Mammary epithelial cell (primary cell): ENCODE results near the gene ANKFY1.

Experiments used
- EZH2 ChIP-seq: IDR thresholded peaks from 2 replicates; pipeline ENCODE4 v1.6.1; 2012; ENCODE audit warnings: low read length, inconsistent platforms, borderline replicate concordance
- TF ChIP-seq, protein P1 (sequence below), 2 donors: IDR thresholded peaks in 1 of 2; conservative IDR thresholded peaks in 1 of 2; 2 replicates each; pipeline ENCODE4 v1.5.1; 2011 to 2012; ENCODE audit warnings: inconsistent platforms in 2 of 2, low read length in 2 of 2, mild to moderate bottlenecking in 2 of 2, control low read depth in 1 of 2, low read depth in 1 of 2; ENCODE audit not compliant: insufficient read depth in 1 of 2; ENCODE audit errors: extremely low read depth in 1 of 2

DNA sequence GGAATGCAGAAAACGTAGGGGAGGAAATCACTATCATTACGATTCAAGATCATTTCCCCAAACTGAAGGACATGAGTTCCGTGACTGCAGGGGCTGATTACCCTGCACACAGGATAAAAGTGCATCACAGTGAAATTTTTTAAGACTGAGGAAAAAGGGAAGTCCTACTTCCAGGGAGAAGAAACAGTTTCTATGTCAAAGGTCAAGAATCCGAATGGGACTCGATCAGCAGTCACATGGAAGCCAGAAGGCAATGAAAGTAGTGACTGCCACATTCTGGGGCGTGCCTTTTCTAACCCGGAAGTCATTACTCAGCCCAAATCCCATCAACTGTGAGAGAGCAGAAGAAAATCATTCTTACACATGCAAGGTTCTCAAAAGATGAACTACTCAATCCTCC is 133.1 kb downstream of the ANKFY1 start:
- TF ChIP-seq, protein P1, sequence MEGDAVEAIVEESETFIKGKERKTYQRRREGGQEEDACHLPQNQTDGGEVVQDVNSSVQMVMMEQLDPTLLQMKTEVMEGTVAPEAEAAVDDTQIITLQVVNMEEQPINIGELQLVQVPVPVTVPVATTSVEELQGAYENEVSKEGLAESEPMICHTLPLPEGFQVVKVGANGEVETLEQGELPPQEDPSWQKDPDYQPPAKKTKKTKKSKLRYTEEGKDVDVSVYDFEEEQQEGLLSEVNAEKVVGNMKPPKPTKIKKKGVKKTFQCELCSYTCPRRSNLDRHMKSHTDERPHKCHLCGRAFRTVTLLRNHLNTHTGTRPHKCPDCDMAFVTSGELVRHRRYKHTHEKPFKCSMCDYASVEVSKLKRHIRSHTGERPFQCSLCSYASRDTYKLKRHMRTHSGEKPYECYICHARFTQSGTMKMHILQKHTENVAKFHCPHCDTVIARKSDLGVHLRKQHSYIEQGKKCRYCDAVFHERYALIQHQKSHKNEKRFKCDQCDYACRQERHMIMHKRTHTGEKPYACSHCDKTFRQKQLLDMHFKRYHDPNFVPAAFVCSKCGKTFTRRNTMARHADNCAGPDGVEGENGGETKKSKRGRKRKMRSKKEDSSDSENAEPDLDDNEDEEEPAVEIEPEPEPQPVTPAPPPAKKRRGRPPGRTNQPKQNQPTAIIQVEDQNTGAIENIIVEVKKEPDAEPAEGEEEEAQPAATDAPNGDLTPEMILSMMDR (conservative IDR thresholded peaks at IDR 0.05 in 1 of 2, IDR thresholded peaks at IDR 0.05 in 1 of 2; ENCODE audit: extremely low read depth in 1 of 2, insufficient read depth in 1 of 2, low read depth in 1 of 2, low read length in 2 of 2), result no peak
- no peak for TF ChIP-seq EZH2
